ENCODE data around the gene RARS2.
A peak's percentile ranks its signal among the peaks of the same experiment; 100 is the strongest.

The RARS2 gene

DNA sequence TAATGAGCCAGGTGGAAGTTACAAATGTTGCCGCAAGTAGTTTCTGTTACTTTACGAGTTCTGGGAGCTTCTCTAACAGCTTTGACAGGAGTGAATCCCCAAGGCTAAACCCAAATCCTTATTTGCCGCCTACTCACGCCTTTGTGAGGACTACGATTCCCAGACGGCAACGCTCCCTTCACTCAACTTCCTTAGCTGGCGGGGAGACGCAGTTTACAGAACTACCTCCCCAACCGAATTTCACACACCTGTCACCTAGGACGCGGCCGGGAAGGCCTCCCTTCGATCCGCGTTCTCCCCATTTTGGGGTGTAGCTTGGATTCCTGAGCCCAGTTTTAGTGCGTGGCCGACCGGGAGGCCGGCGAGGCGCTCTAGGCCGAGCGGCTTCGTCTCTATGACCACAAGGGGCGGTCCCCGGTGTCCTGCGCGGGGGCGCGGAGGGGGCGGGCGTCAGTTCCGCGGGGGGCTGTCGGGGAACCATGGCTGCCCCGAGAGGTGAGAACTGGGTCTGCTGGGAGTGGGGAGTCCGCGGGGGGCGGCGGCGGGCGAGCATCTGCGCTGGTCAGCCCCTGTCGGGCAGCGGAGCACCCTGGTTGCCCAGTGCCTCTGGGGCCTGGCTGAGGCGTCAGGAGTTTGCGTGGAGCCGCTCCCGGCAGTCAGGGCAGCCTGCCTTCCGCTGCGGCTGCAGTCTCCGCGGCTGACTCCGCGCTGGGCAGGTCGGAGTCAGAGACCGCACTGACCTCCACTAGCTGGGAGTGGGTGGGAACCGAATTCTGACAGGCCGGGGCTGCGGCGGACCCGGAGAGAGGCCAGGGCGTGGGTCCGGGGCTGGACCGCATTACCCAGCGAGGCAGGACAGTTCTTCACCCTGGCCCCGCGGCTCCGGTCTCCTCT lies 117.0 kb downstream of the RARS2 start, which contains the start of gene SLC35A1 (continued):
- TF ChIP-seq ZNF239 (tag by site-specific recombination; IDR thresholded peaks at IDR 0.05) (no peak; the same call in 1 of the 2 replicates), ZNF510 (tag by site-specific recombination; IDR thresholded peaks at IDR 0.05; ENCODE audit: insufficient replicate concordance) (no peak), ZSCAN16 (tag by site-specific recombination; IDR thresholded peaks at IDR 0.05) (no peak), ZNF221 (tag by site-specific recombination; IDR thresholded peaks at IDR 0.05; ENCODE audit: borderline replicate concordance) (no peak), ZBTB7A (tag by site-specific recombination; IDR thresholded peaks at IDR 0.05; ENCODE audit: low read depth) (peak; percentile 47; the same call in 1 of the 2 replicates), SP2 (tag by site-specific recombination; IDR thresholded peaks at IDR 0.05) (peak; percentile 83), ZNF146 (tag by site-specific recombination; IDR thresholded peaks at IDR 0.05) (0 out of 2 replicates have a peak, but pooled peaks have one; percentile 10), ZNF664 (tag by site-specific recombination; IDR thresholded peaks at IDR 0.05) (no peak; the same call in 1 of the 2 replicates), ZNF610 (tag by site-specific recombination; IDR thresholded peaks at IDR 0.05; ENCODE audit: borderline replicate concordance) (peak; percentile 74; the same call in 1 of the 2 replicates), ZNF473 (tag by site-specific recombination; IDR thresholded peaks at IDR 0.05) (no peak), ZBTB8A (tag by site-specific recombination; IDR thresholded peaks at IDR 0.05) (peak; percentile 79), ZNF121 (tag by site-specific recombination; IDR thresholded peaks at IDR 0.05) (0 out of 2 replicates have a peak, but pooled peaks have one; percentile 50), ZNF394 (tag by site-specific recombination; IDR thresholded peaks at IDR 0.05; ENCODE audit: borderline replicate concordance) (peak; percentile 68)
- TF ChIP-seq, protein P1, sequence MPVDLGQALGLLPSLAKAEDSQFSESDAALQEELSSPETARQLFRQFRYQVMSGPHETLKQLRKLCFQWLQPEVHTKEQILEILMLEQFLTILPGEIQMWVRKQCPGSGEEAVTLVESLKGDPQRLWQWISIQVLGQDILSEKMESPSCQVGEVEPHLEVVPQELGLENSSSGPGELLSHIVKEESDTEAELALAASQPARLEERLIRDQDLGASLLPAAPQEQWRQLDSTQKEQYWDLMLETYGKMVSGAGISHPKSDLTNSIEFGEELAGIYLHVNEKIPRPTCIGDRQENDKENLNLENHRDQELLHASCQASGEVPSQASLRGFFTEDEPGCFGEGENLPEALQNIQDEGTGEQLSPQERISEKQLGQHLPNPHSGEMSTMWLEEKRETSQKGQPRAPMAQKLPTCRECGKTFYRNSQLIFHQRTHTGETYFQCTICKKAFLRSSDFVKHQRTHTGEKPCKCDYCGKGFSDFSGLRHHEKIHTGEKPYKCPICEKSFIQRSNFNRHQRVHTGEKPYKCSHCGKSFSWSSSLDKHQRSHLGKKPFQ (tag by site-specific recombination; IDR thresholded peaks at IDR 0.05), result peak; percentile 99
- TF ChIP-seq, protein P2, sequence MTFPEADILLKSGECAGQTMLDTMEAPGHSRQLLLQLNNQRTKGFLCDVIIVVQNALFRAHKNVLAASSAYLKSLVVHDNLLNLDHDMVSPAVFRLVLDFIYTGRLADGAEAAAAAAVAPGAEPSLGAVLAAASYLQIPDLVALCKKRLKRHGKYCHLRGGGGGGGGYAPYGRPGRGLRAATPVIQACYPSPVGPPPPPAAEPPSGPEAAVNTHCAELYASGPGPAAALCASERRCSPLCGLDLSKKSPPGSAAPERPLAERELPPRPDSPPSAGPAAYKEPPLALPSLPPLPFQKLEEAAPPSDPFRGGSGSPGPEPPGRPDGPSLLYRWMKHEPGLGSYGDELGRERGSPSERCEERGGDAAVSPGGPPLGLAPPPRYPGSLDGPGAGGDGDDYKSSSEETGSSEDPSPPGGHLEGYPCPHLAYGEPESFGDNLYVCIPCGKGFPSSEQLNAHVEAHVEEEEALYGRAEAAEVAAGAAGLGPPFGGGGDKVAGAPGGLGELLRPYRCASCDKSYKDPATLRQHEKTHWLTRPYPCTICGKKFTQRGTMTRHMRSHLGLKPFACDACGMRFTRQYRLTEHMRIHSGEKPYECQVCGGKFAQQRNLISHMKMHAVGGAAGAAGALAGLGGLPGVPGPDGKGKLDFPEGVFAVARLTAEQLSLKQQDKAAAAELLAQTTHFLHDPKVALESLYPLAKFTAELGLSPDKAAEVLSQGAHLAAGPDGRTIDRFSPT (tag by site-specific recombination; IDR thresholded peaks at IDR 0.05), result peak; percentile 85

DNA sequence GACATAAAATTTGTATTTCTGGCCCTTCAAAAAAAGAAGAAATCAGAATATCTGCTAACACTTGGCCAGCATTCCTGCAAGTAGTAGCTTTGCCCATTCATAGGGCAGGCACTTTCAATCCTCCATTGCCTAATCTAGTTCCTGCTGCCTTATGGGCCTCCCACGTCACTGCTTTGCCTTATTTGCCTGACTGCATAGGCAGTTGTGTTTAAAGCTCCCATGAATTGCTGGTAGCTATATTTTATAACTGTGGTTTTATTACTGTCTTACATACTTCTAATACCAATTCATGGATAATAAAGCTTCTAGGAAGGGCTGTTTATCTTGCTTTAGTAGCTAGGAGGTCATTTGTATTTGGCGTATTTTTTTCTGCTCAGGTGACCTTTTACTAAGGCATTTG lies 124.7 kb downstream of the RARS2 start:
- H3K4me1 ChIP-seq (ENCODE audit: control insufficient read depth, insufficient read depth, low read length), result no peaks in the 10 kb centered on the region
- no peaks in the 10 kb centered on the region for H3K36me3 ChIP-seq (ENCODE audit: control insufficient read depth in 2 of 2, insufficient read depth in 1 of 2, low read length in 2 of 2)
- CTCF ChIA-PET, result interaction anchor here (0.5 kb wide), 1 partner anchor 72 kb away, joined by 3 read pairs; no protein-coding TSS in a partner anchor
- no peak overlapping the region for H3K27ac ChIP-seq (ENCODE audit: extremely low read depth, low read depth, low read length)
- H3K9me3 ChIP-seq (ENCODE audit: control insufficient read depth, insufficient read depth, low read depth, low read length), result no peaks in the 10 kb centered on the region
- H3K4me3 ChIP-seq (ENCODE audit: low read depth, low read length), result no peak overlapping the region
- POLR2A ChIA-PET, result no interaction called here
- TF ChIP-seq ZNF239 (tag by site-specific recombination; IDR thresholded peaks at IDR 0.05) (no peak), ZNF670 (tag by site-specific recombination; IDR thresholded peaks at IDR 0.05; ENCODE audit: low read depth) (no peak), ZNF558 (tag by site-specific recombination; IDR thresholded peaks at IDR 0.05) (no peak), ZNF214 (tag by site-specific recombination; IDR thresholded peaks at IDR 0.05; ENCODE audit: borderline replicate concordance) (no peak), ZNF514 (tag by site-specific recombination; IDR thresholded peaks at IDR 0.05) (no peak), ZNF112 (tag by site-specific recombination; IDR thresholded peaks at IDR 0.05) (no peak), ZNF621 (tag by site-specific recombination; IDR thresholded peaks at IDR 0.05) (no peak), ZNF473 (tag by site-specific recombination; IDR thresholded peaks at IDR 0.05) (no peak), ZNF121 (tag by site-specific recombination; IDR thresholded peaks at IDR 0.05) (no peak), ZNF529 (tag by site-specific recombination; IDR thresholded peaks at IDR 0.05; ENCODE audit: insufficient replicate concordance) (no peak), SP2 (tag by site-specific recombination; IDR thresholded peaks at IDR 0.05) (no peak), ZNF132 (tag by site-specific recombination; IDR thresholded peaks at IDR 0.05; ENCODE audit: borderline replicate concordance) (no peak), ZNF23 (tag by site-specific recombination; IDR thresholded peaks at IDR 0.05; ENCODE audit: borderline replicate concordance) (no peak), FEZF1 (tag by site-specific recombination; IDR thresholded peaks at IDR 0.05) (no peak), BCL11A (tag by site-specific recombination; IDR thresholded peaks at IDR 0.05; ENCODE audit: low read depth) (no peak), ZNF169 (tag by site-specific recombination; IDR thresholded peaks at IDR 0.05) (no peak)
- TF ChIP-seq, protein P3, sequence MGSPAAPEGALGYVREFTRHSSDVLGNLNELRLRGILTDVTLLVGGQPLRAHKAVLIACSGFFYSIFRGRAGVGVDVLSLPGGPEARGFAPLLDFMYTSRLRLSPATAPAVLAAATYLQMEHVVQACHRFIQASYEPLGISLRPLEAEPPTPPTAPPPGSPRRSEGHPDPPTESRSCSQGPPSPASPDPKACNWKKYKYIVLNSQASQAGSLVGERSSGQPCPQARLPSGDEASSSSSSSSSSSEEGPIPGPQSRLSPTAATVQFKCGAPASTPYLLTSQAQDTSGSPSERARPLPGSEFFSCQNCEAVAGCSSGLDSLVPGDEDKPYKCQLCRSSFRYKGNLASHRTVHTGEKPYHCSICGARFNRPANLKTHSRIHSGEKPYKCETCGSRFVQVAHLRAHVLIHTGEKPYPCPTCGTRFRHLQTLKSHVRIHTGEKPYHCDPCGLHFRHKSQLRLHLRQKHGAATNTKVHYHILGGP (tag by site-specific recombination; IDR thresholded peaks at IDR 0.05), result no peak
- TF ChIP-seq, protein P4, sequence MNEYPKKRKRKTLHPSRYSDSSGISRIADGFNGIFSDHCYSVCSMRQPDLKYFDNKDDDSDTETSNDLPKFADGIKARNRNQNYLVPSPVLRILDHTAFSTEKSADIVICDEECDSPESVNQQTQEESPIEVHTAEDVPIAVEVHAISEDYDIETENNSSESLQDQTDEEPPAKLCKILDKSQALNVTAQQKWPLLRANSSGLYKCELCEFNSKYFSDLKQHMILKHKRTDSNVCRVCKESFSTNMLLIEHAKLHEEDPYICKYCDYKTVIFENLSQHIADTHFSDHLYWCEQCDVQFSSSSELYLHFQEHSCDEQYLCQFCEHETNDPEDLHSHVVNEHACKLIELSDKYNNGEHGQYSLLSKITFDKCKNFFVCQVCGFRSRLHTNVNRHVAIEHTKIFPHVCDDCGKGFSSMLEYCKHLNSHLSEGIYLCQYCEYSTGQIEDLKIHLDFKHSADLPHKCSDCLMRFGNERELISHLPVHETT (tag by site-specific recombination; IDR thresholded peaks at IDR 0.05), result no peak
